OCI-LY1 (cell line): ENCODE results near the gene CRHR1.

ENCODE experiments used
- H2AFZ ChIP-seq: fragments of 200-600 bp; sonication (generic), shearing (Covaris generic); 2 replicates; pipeline ENCODE4 v1.6.0; 2014; ENCODE audit warnings: antibody characterized with exemption, mild to moderate bottlenecking, low read length
- H3F3A ChIP-seq: fragments of 200-600 bp; sonication (generic), shearing (Covaris generic); 2 replicates; pipeline ENCODE4 v1.6.0; 2014; ENCODE audit warnings: mild to moderate bottlenecking, antibody characterized with exemption, low read length, moderate library complexity; ENCODE audit not compliant: insufficient read depth
- H3K27ac ChIP-seq: fragments of 200-600 bp; sonication (generic); 2 replicates; pipeline ENCODE4 v1.5.1; 2014; ENCODE audit warnings: low read length, mixed run types, mild to moderate bottlenecking, low read depth; ENCODE audit not compliant: poor library complexity, severe bottlenecking
- H3K27me3 ChIP-seq: fragments of 200-600 bp; sonication (generic); 2 replicates; pipeline ENCODE4 v1.6.0; 2014; ENCODE audit warnings: antibody characterized with exemption, mild to moderate bottlenecking, low read length, moderate library complexity; ENCODE audit not compliant: insufficient read depth
- H3K36me3 ChIP-seq: fragments of 200-600 bp; sonication (generic); 2 replicates; pipeline ENCODE4 v1.6.1; 2014; ENCODE audit warnings: mild to moderate bottlenecking, antibody characterized with exemption, low read length, moderate library complexity, mixed read lengths; ENCODE audit not compliant: insufficient read depth
- H3K4me1 ChIP-seq: fragments of 200-600 bp; sonication (generic); 2 replicates; pipeline ENCODE4 v1.5.1; 2014; ENCODE audit warnings: mild to moderate bottlenecking, low read length, moderate library complexity; ENCODE audit not compliant: insufficient read depth, severe bottlenecking
- H3K4me2 ChIP-seq: fragments of 200-600 bp; sonication (generic), shearing (Covaris generic); 2 replicates; pipeline ENCODE4 v1.6.1; 2014; ENCODE audit warnings: low read length
- H3K4me3 ChIP-seq: fragments of 200-600 bp; sonication (generic); 2 replicates; pipeline ENCODE4 v1.5.1; 2014; ENCODE audit warnings: low read length, low read depth, mild to moderate bottlenecking, mixed read lengths; ENCODE audit not compliant: poor library complexity, severe bottlenecking
- H3K79me2 ChIP-seq: fragments of 200-600 bp; shearing (Covaris generic); 2 replicates; pipeline ENCODE4 v1.6.1; 2016; ENCODE audit warnings: mixed run types, low read length, mixed read lengths; ENCODE audit not compliant: insufficient read depth
- H3K9ac ChIP-seq: fragments of 200-600 bp; sonication (generic), shearing (Covaris generic); 2 replicates; pipeline ENCODE4 v1.6.1; 2014; ENCODE audit warnings: mild to moderate bottlenecking, low read length, mixed read lengths
- H3K9me2 ChIP-seq: fragments of 200-600 bp; sonication (generic), shearing (Covaris generic); 2 replicates; pipeline ENCODE4 v1.6.1; 2014; ENCODE audit warnings: low read depth, mild to moderate bottlenecking, low read length, mixed read lengths
- H3K9me3 ChIP-seq: fragments of 200-600 bp; shearing (Covaris generic); 2 replicates; pipeline ENCODE4 v1.6.1; 2014; ENCODE audit warnings: low read length, mixed read lengths
- H4K20me1 ChIP-seq: fragments of 200-600 bp; sonication (generic), shearing (Covaris generic); 2 replicates; pipeline ENCODE4 v1.6.0; 2016; ENCODE audit warnings: mild to moderate bottlenecking, low read length; ENCODE audit not compliant: insufficient read depth
- EZH2 ChIP-seq: fragments of 200-600 bp; sonication (generic), shearing (Covaris generic); IDR thresholded peaks from 2 replicates; pipeline ENCODE4 v1.8.0; 2017; ENCODE audit warnings: borderline replicate concordance, mixed run types, mild to moderate bottlenecking, antibody characterized with exemption, low read length, moderate library complexity, mixed read lengths
- TF ChIP-seq, protein P1 (sequence below): fragments of 200-600 bp; sonication (generic), shearing (Covaris generic); IDR thresholded peaks from 2 replicates; pipeline ENCODE4 v1.5.1; 2017; ENCODE audit warnings: mild to moderate bottlenecking, antibody characterized with exemption, low read length, moderate library complexity, mixed read lengths

CRHR1 gene

DNA sequence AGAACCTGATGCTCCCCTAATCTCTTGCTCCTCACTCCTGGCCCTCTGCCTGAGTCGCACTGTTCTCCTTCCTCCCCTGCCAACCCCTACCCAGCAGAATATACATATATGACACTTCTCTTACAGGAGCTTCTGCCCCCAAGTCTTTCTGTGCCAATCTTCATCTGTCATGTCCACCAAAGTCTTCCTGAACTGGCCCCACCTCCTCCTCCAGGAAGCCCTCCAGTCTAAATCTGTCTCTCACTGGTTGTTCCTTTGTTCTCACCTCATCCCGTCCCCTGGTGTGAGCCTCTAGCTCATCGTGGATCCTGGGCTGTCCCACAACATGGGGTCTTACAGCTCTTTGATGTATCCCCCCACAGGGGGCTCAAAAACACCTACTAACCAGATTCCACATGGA lies 8.3 kb downstream of the CRHR1 start:
- Histone ChIP-seq H3K4me1 (no peaks in the 10 kb centered on the region), H3K27me3 (no peaks in the 10 kb centered on the region), H4K20me1 (no peaks in the 10 kb centered on the region), H3K9me3 (no peaks in the 10 kb centered on the region), H3K36me3 (no peaks in the 10 kb centered on the region), H3K9ac (no peak overlapping the region), H3K27ac (no peak overlapping the region), H3K4me3 (no peak overlapping the region), H3K9me2 (no peaks in the 10 kb centered on the region), H2AFZ (no peak overlapping the region), H3K79me2 (no peaks in the 10 kb centered on the region), H3K4me2 (no peak overlapping the region), H3F3A (no peaks in the 10 kb centered on the region)
- TF ChIP-seq EZH2, result no peak
- TF ChIP-seq, protein P1, sequence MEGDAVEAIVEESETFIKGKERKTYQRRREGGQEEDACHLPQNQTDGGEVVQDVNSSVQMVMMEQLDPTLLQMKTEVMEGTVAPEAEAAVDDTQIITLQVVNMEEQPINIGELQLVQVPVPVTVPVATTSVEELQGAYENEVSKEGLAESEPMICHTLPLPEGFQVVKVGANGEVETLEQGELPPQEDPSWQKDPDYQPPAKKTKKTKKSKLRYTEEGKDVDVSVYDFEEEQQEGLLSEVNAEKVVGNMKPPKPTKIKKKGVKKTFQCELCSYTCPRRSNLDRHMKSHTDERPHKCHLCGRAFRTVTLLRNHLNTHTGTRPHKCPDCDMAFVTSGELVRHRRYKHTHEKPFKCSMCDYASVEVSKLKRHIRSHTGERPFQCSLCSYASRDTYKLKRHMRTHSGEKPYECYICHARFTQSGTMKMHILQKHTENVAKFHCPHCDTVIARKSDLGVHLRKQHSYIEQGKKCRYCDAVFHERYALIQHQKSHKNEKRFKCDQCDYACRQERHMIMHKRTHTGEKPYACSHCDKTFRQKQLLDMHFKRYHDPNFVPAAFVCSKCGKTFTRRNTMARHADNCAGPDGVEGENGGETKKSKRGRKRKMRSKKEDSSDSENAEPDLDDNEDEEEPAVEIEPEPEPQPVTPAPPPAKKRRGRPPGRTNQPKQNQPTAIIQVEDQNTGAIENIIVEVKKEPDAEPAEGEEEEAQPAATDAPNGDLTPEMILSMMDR, result no peak

DNA sequence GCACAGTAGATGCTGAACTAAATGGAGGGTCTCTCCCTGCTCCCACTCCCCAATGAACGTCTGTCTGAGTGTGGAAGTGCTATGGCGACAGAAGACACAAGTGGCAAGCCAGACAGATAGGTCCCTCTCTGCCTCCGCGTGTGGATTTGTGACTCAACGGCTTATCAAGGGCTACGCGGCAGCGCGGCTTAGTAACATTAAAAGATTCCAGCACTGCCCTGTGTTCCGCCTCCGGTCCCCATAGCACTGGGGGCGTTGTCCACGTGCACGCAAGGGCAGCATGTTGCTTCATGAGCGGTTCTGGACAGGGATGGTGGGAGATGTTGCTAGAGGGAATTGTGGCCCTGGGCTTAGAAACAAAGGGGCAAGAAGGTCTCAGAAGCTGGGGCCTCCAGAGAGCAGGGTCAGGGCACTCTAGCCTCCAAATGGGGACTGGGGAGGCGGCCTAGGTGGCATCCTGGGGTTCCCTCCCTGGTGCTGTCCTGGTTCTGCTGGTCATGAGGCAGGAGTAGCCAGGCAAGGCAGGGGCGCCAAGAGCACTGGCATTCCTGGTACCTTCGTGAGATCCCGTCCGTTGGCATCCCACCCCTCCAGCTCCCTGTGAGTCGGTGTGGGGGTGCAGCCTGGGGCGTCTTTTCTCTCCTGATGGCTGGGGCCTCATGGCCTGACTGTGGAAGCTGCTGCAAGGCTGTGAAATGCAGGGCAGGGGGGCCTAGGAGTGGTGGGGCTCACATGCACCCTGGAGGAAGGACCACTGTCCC lies 9.1 kb downstream of the CRHR1 start:
- no peak overlapping the region for H3K27ac ChIP-seq
- H3K9me3 ChIP-seq, result no peaks in the 10 kb centered on the region
- H3K9ac ChIP-seq, result no peak overlapping the region
- no peaks in the 10 kb centered on the region for H3K9me2 ChIP-seq
- H3K79me2 ChIP-seq, result no peaks in the 10 kb centered on the region
- no peak overlapping the region for H3K4me3 ChIP-seq
- H3K27me3 ChIP-seq, result no peaks in the 10 kb centered on the region
- H2AFZ ChIP-seq, result no peak overlapping the region
- no peaks in the 10 kb centered on the region for H4K20me1 ChIP-seq
- no peaks in the 10 kb centered on the region for H3K4me1 ChIP-seq
- H3F3A ChIP-seq, result no peaks in the 10 kb centered on the region
- no peak overlapping the region for H3K4me2 ChIP-seq
- H3K36me3 ChIP-seq, result no peaks in the 10 kb centered on the region
- no peak for TF ChIP-seq EZH2
- TF ChIP-seq, protein P1, result no peak

DNA sequence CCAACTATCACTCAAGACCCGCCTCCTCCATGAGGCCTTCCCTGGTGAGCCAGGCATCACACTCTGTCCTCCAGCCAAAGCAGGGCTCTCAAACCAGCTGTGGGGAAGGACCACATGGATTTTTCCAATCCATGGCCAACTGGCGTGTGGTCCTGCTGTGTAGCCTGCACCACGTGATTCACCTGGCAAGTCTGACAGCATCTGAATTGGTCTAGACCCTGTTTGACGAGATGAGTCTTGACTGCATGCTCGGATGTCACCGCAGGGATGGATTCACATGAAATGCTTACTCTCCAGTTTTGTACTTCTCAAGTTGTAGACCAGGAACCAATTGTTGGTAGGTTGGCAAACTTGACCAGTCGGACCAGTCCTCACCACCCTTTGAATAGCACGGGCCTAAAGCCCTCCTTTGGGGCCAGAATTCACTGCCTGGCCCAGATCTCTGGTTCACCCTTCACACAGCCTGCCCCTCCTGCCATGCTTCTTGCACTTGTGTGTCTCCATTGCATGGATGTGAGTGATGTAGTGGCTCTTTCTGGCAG lies 9.9 kb downstream of the CRHR1 start:
- Histone ChIP-seq H3K4me2 (no peak overlapping the region), H3K9me2 (no peaks in the 10 kb centered on the region), H3K79me2 (no peaks in the 10 kb centered on the region), H3K9ac (no peak overlapping the region), H3K27me3 (peaks cover 2% of the 10 kb centered on the region; the same call in 1 of the 2 replicates), H3K27ac (no peak overlapping the region), H3K4me3 (no peak overlapping the region), H2AFZ (no peak overlapping the region), H4K20me1 (no peaks in the 10 kb centered on the region), H3K9me3 (no peaks in the 10 kb centered on the region), H3K4me1 (no peaks in the 10 kb centered on the region), H3K36me3 (no peaks in the 10 kb centered on the region), H3F3A (no peaks in the 10 kb centered on the region)
- no peak for TF ChIP-seq EZH2
- TF ChIP-seq, protein P1, result no peak
